ENCODE results near the gene PPP6R2. TPM values are rescaled to one million over a fixed set of nuclear protein-coding genes. Genes with fewer than 3 reads are reported as not detected.
A peak's percentile ranks its signal among the peaks of the same experiment; 100 is the strongest.

PPP6R2 gene
- total and polyA plus RNA-seq, 9 of the 15 experiments (the other 6 are each of a cell fraction or from before 2014, with no cell fraction given): 0.32 to 39.8 (median 21.4) TPM

- TF ChIP-seq ZNF197 (CRISPR knock-in tag; IDR thresholded peaks at IDR 0.05; ENCODE audit: low read depth) (no peak), RNF2 (IDR thresholded peaks at IDR 0.05) (no peak), KLF6 (CRISPR knock-in tag; IDR thresholded peaks at IDR 0.05; ENCODE audit: borderline replicate concordance) (no peak), DEAF1 (CRISPR knock-in tag; IDR thresholded peaks at IDR 0.05) (peak; percentile 68), RBM14 (IDR thresholded peaks at IDR 0.05; ENCODE audit: borderline replicate concordance, insufficient read depth, low read depth, low read length) (no peak), KHSRP (IDR thresholded peaks at IDR 0.05) (no peak), ZFX (CRISPR knock-in tag; IDR thresholded peaks at IDR 0.05) (peak; percentile 2; the same call in 1 of the 2 replicates), TCF7L2 (IDR thresholded peaks at IDR 0.05; ENCODE audit: low read depth, low read length) (no peak), CBX8 (IDR thresholded peaks at IDR 0.05; ENCODE audit: borderline replicate concordance, extremely low read depth, low read depth, low read length, poor library complexity, severe bottlenecking) (no peak), ZSCAN29 (IDR thresholded peaks at IDR 0.05) (peak; percentile 65; the same call in 1 of the 2 replicates), MAFF (IDR thresholded peaks at IDR 0.05; ENCODE audit: low read length) (no peak), C11orf30 (IDR thresholded peaks at IDR 0.05; ENCODE audit: low read depth) (no peak), SIRT6 (IDR thresholded peaks at IDR 0.05; ENCODE audit: low read depth, low read length) (no peak), DACH1 (IDR thresholded peaks at IDR 0.05; ENCODE audit: partially characterized antibody) (peak; percentile 39), SMC3 (conservative IDR thresholded peaks at IDR 0.05; ENCODE audit: insufficient read depth, low read depth, low read length) (peak; percentile 60; the same call in 1 of the 2 replicates), ERF (CRISPR knock-in tag; IDR thresholded peaks at IDR 0.05) (no peak), ZNF431 (CRISPR knock-in tag; IDR thresholded peaks at IDR 0.05) (no peak), ZNF561 (CRISPR knock-in tag; conservative IDR thresholded peaks at IDR 0.05) (no peak), ATF7 (IDR thresholded peaks at IDR 0.05) (0 out of 2 replicates have a peak, but pooled peaks have one; percentile 14)
- TF ChIP-seq, protein P1, sequence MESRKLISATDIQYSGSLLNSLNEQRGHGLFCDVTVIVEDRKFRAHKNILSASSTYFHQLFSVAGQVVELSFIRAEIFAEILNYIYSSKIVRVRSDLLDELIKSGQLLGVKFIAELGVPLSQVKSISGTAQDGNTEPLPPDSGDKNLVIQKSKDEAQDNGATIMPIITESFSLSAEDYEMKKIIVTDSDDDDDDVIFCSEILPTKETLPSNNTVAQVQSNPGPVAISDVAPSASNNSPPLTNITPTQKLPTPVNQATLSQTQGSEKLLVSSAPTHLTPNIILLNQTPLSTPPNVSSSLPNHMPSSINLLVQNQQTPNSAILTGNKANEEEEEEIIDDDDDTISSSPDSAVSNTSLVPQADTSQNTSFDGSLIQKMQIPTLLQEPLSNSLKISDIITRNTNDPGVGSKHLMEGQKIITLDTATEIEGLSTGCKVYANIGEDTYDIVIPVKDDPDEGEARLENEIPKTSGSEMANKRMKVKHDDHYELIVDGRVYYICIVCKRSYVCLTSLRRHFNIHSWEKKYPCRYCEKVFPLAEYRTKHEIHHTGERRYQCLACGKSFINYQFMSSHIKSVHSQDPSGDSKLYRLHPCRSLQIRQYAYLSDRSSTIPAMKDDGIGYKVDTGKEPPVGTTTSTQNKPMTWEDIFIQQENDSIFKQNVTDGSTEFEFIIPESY (CRISPR knock-in tag; IDR thresholded peaks at IDR 0.05): peak; percentile 26; the same call in 1 of the 2 replicates
- TF ChIP-seq, protein P2, sequence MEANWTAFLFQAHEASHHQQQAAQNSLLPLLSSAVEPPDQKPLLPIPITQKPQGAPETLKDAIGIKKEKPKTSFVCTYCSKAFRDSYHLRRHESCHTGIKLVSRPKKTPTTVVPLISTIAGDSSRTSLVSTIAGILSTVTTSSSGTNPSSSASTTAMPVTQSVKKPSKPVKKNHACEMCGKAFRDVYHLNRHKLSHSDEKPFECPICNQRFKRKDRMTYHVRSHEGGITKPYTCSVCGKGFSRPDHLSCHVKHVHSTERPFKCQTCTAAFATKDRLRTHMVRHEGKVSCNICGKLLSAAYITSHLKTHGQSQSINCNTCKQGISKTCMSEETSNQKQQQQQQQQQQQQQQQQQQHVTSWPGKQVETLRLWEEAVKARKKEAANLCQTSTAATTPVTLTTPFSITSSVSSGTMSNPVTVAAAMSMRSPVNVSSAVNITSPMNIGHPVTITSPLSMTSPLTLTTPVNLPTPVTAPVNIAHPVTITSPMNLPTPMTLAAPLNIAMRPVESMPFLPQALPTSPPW (CRISPR knock-in tag; IDR thresholded peaks at IDR 0.05): 0 out of 2 replicates have a peak, but pooled peaks have one; percentile 5
These were observed 1.0 kb upstream of the PPP6R2 start (continued) for GRCh38 chr22:50341977-50342650.
